HL-60 (cell line): Measurements from ENCODE around the gene ADAMTSL5.
A peak's percentile ranks its signal among the peaks of the same experiment; 100 is the strongest.

Source experiments
- DNase-seq, 2 experiments: peaks; one replicate each; pipeline ENCODE4 v3.0.0-alpha.2; 2010 to 2020; ENCODE audit warnings: low read depth in 1 of 2, low spot score in 1 of 2
- H3K27ac ChIP-seq: fragments of 250-450 bp; sonication (Bioruptor Pico); replicated peaks from 2 replicates; pipeline ENCODE4 v1.5.1; 2020; ENCODE audit warnings: mild to moderate bottlenecking, moderate library complexity
- H3K27me3 ChIP-seq: fragments of 250-450 bp; sonication (Bioruptor Pico); 2 replicates; pipeline ENCODE4 v1.5.1; 2021; ENCODE audit warnings: mild to moderate bottlenecking, moderate library complexity; ENCODE audit not compliant: insufficient read depth, poor library complexity, severe bottlenecking
- H3K4me3 ChIP-seq: replicated peaks from 2 replicates; pipeline ENCODE4 v1.5.1; 2011; ENCODE audit warnings: mild to moderate bottlenecking, control low read depth, low read length; ENCODE audit not compliant: insufficient read depth
- CTCF ChIP-seq: IDR thresholded peaks from one replicate; pipeline ENCODE4 v1.5.1; 2011; ENCODE audit warnings: low read length, control low read depth, inconsistent platforms; ENCODE audit not compliant: insufficient read depth
- GABPA ChIP-seq: IDR thresholded peaks from 2 replicates; pipeline ENCODE4 v1.6.1; 2012; ENCODE audit warnings: low read depth
- POLR2AphosphoS5 ChIP-seq: IDR thresholded peaks from 2 replicates; pipeline ENCODE4 v1.6.1; 2012; ENCODE audit warnings: low read depth
- SPI1 ChIP-seq: IDR thresholded peaks from 2 replicates; pipeline ENCODE4 v1.6.1; 2012; ENCODE audit warnings: low read depth, mild to moderate bottlenecking, borderline replicate concordance
- TF ChIP-seq, protein P1 (sequence below): IDR thresholded peaks from 2 replicates; pipeline ENCODE4 v1.6.1; 2012; ENCODE audit warnings: low read depth; ENCODE audit not compliant: insufficient replicate concordance

The ADAMTSL5 gene

GRCh38 chr19:1489463-1490310 is 23.1 kb downstream of the ADAMTSL5 start:
- peaks cover 8% of the 10 kb centered on the region for H3K27me3 ChIP-seq
- H3K27ac ChIP-seq: peak overlapping the region; percentile 54
- peak overlapping the region; percentile 40 for H3K4me3 ChIP-seq
- no peak for TF ChIP-seq SPI1
- TF ChIP-seq, protein P1, sequence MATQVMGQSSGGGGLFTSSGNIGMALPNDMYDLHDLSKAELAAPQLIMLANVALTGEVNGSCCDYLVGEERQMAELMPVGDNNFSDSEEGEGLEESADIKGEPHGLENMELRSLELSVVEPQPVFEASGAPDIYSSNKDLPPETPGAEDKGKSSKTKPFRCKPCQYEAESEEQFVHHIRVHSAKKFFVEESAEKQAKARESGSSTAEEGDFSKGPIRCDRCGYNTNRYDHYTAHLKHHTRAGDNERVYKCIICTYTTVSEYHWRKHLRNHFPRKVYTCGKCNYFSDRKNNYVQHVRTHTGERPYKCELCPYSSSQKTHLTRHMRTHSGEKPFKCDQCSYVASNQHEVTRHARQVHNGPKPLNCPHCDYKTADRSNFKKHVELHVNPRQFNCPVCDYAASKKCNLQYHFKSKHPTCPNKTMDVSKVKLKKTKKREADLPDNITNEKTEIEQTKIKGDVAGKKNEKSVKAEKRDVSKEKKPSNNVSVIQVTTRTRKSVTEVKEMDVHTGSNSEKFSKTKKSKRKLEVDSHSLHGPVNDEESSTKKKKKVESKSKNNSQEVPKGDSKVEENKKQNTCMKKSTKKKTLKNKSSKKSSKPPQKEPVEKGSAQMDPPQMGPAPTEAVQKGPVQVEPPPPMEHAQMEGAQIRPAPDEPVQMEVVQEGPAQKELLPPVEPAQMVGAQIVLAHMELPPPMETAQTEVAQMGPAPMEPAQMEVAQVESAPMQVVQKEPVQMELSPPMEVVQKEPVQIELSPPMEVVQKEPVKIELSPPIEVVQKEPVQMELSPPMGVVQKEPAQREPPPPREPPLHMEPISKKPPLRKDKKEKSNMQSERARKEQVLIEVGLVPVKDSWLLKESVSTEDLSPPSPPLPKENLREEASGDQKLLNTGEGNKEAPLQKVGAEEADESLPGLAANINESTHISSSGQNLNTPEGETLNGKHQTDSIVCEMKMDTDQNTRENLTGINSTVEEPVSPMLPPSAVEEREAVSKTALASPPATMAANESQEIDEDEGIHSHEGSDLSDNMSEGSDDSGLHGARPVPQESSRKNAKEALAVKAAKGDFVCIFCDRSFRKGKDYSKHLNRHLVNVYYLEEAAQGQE: no peak
- no peak for TF ChIP-seq CTCF
- no peak for TF ChIP-seq GABPA
- TF ChIP-seq POLR2AphosphoS5: no peak
- peak in 1 of 2 experiments; percentile 16 for DNase-seq

DNA sequence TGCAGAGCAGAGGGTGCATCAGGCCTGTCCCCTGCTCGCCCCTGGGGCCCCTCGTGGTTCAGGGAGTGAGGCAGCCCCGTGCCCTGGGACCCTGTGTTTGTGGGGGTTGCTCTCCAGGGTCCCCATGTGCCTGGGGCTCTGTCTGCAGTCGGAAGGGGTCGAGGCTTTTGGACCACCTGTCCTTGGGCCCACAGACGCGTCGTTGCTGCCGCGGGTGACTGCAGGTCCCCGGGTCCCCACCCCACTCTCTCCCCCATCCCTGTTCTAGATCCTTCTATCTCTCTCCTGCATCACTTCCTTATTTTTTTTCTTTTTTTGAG is 24.6 kb downstream of the ADAMTSL5 start:
- no peak for DNase-seq
- no peak overlapping the region for H3K27ac ChIP-seq
- H3K27me3 ChIP-seq: peaks cover 8% of the 10 kb centered on the region
- TF ChIP-seq, protein P1: no peak
- TF ChIP-seq GABPA (no peak), SPI1 (peak; percentile 66; the same call in 1 of the 2 replicates), CTCF (no peak), POLR2AphosphoS5 (no peak)
- H3K4me3 ChIP-seq: no peak overlapping the region

GRCh38 chr19:1487576-1488281 is 25.1 kb downstream of the ADAMTSL5 start:
- Histone ChIP-seq H3K4me3 (no peak overlapping the region), H3K27me3 (peaks cover 8% of the 10 kb centered on the region), H3K27ac (no peak overlapping the region)
- no peak for DNase-seq
- no peak for TF ChIP-seq SPI1
- no peak for TF ChIP-seq GABPA
- no peak for TF ChIP-seq CTCF
- TF ChIP-seq, protein P1: no peak
- TF ChIP-seq POLR2AphosphoS5: no peak
